Osteocyte (in vitro differentiated cells): ENCODE results near the gene SH3BP2. TPM values are rescaled to one million over a fixed set of nuclear protein-coding genes. Genes with fewer than 3 reads are reported as not detected.

ENCODE experiments used
- DNase-seq: peaks from one replicate; pipeline ENCODE4 v3.0.0; 2021; ENCODE audit warnings: mixed read lengths; ENCODE audit not compliant: unreplicated experiment; ENCODE audit errors: extremely low spot score
- H3K27ac Mint-ChIP-seq: one replicate; pipeline ENCODE4 v1.8.0; 2021; ENCODE audit warnings: mild to moderate bottlenecking, mixed read lengths; ENCODE audit not compliant: unreplicated experiment
- H3K27me3 Mint-ChIP-seq: one replicate; pipeline ENCODE4 v1.8.0; 2021; ENCODE audit warnings: mixed read lengths; ENCODE audit not compliant: unreplicated experiment
- H3K36me3 Mint-ChIP-seq: one replicate; pipeline ENCODE4 v1.8.0; 2021; ENCODE audit warnings: mixed read lengths; ENCODE audit not compliant: unreplicated experiment
- H3K4me1 Mint-ChIP-seq: one replicate; pipeline ENCODE4 v1.8.0; 2021; ENCODE audit warnings: mixed read lengths; ENCODE audit not compliant: unreplicated experiment
- H3K4me3 Mint-ChIP-seq: one replicate; pipeline ENCODE4 v1.8.0; 2021; ENCODE audit warnings: mild to moderate bottlenecking, moderate library complexity, mixed read lengths; ENCODE audit not compliant: unreplicated experiment
- H3K9me3 Mint-ChIP-seq: one replicate; pipeline ENCODE4 v1.8.0; 2021; ENCODE audit warnings: mixed read lengths; ENCODE audit not compliant: unreplicated experiment
- total RNA-seq: library from RNA; stranded (reverse); gene quantifications from 2 replicates; pipeline ENCODE4 v1.2.1, GENCODE V29; 2021
- TF ChIP-seq, protein P1 (sequence below): fragments of 200-600 bp; sonication (generic); IDR thresholded peaks from 2 replicates; pipeline ENCODE4 v1.5.0; 2021; ENCODE audit warnings: antibody characterized with exemption, mild to moderate bottlenecking, moderate library complexity

The SH3BP2 gene
- total RNA-seq, 1 donor from 2014 or later, result 110 TPM

DNA sequence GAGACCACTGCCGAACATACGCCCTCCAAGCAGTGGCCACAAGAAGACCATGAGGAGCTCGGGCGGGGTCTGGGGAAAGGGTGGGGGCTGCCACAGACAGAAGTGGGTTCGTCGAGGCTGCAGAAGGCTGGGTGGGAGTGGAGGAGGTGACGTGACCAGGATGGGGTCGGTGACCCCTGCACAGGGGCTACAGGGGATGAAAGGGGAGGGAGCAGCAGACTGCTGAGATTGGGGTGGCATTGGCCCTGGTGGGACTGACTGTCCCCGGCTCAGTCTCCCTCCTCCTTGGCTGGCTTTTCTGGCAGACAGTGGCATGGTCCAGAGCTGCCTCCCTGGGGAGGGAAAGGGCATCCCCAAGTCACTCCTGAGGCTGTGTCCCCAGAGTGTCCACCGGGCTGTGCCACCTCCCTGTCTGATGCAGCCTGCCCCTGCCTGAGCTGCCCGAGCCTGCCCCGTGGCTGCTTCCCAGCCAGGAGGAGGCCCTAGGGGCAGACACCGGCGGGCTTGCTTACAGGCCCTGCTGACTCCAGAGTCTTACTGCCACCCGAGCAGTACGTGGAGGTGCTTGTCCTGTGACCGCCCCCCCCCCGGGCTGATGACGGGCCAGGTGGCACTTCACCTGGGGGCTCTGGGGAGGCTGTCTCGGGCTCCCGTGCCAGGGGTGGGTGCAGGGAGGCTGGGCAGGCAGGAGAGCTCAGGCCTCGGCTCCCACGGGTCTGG, 7.2 kb downstream of the SH3BP2 start:
- TF ChIP-seq, protein P1, sequence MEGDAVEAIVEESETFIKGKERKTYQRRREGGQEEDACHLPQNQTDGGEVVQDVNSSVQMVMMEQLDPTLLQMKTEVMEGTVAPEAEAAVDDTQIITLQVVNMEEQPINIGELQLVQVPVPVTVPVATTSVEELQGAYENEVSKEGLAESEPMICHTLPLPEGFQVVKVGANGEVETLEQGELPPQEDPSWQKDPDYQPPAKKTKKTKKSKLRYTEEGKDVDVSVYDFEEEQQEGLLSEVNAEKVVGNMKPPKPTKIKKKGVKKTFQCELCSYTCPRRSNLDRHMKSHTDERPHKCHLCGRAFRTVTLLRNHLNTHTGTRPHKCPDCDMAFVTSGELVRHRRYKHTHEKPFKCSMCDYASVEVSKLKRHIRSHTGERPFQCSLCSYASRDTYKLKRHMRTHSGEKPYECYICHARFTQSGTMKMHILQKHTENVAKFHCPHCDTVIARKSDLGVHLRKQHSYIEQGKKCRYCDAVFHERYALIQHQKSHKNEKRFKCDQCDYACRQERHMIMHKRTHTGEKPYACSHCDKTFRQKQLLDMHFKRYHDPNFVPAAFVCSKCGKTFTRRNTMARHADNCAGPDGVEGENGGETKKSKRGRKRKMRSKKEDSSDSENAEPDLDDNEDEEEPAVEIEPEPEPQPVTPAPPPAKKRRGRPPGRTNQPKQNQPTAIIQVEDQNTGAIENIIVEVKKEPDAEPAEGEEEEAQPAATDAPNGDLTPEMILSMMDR, result no peak
- peak overlapping the region; percentile 88 for H3K27ac Mint-ChIP-seq
- peak overlapping the region; percentile 54 for H3K4me3 Mint-ChIP-seq
- H3K36me3 Mint-ChIP-seq, result peaks cover 2% of the 10 kb centered on the region
- H3K27me3 Mint-ChIP-seq, result no peaks in the 10 kb centered on the region
- H3K9me3 Mint-ChIP-seq, result no peaks in the 10 kb centered on the region
- peaks cover 72% of the 10 kb centered on the region for H3K4me1 Mint-ChIP-seq
- no peak for DNase-seq

DNA sequence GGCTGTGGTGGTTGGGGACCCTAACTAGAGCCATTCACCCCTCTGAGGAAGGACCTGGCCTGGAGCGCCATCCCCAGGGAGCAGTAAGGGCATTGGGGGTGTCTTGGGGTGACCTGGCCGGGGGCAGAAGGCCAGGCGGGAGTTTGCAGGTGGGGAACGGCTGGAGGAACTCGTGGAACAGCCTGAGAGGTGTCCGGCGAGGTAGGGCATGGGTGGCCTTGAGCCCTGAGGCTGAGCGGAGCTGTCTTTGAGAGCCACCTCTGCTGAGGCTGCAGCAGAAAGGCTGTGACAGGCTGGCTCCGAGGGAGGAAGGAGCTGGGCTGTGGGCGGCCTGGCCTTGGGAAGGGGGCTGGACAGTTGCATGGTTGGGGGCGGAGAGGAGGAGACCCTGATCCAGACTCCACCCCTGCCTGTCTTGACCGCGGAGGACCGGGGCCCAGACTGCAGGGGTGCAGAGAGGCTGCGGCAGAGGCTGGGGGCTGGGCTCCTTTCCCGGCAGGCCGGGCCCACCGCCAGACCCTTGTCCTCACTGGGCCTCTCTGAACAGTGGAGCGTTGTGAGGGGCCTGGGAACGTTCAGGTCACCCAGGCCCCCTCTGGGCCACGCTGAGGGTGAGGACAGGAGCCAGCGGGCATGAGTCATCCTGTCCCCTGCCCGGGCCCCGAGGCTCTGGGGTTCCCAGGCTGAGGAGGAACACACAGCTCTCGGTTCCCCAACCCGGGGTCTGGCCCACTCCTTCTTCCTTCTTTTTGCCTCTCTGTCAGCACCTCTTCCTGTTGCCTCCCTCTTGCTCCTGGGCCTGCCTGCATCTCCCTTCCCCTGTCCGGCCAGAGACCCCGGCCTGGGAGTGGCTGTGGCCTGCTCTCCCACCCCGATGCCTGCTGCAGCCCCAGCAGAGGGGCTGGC, 8.1 kb downstream of the SH3BP2 start:
- Mint-ChIP-seq H3K27ac (peak overlapping the region; percentile 88), H3K4me1 (peaks cover 71% of the 10 kb centered on the region), H3K4me3 (peak overlapping the region; percentile 54), H3K27me3 (no peaks in the 10 kb centered on the region), H3K9me3 (no peaks in the 10 kb centered on the region), H3K36me3 (peaks cover 2% of the 10 kb centered on the region)
- TF ChIP-seq, protein P1, result no peak
- no peak for DNase-seq

DNA sequence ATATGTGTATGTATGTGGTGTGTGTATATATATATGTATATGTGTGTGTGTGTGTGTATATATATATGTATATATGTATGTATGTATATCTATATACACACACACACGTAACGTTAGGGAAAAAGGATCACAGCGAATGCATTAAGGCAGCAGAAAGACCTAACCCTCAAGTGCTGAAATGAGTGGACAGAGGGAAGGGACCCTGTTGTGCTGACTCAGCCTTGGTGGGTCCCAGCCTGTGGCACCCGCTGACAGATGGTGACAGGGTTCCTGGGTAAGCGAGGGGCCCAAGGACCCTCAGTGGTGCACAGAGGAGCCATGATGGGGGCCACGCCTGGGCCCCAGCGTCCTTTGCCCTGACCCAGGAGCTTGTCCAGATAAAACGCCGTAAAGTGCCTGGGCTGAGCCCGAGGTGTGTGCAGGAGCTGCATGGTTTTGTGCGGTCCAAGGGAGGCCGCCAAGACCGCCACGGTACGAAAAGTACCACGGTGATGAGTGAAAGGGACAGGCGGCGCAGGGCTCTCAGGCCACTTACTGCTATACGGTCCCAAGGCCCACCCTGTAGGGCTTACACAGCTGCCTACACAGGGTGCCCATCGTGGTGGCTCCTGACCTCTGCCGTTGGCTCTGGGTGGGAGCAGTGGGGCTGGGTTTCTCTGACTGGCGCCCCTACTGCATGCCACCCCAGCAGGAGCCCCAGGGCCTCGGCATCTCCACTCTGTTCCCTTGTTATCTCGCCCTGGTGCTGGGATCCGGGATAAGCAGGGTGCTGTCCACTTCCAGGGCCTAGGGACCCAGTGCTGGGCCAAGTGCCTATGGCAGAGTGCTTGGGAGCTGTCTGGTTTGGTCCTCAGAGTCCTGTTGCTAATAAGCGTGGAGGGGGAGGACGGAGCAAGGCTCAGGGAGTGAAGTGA, 10.0 kb downstream of the SH3BP2 start:
- Mint-ChIP-seq H3K4me1 (peaks cover 63% of the 10 kb centered on the region), H3K4me3 (no peak overlapping the region), H3K9me3 (no peaks in the 10 kb centered on the region), H3K27me3 (no peaks in the 10 kb centered on the region), H3K27ac (no peak overlapping the region), H3K36me3 (peaks cover 11% of the 10 kb centered on the region)
- TF ChIP-seq, protein P1, result no peak
- no peak for DNase-seq

DNA sequence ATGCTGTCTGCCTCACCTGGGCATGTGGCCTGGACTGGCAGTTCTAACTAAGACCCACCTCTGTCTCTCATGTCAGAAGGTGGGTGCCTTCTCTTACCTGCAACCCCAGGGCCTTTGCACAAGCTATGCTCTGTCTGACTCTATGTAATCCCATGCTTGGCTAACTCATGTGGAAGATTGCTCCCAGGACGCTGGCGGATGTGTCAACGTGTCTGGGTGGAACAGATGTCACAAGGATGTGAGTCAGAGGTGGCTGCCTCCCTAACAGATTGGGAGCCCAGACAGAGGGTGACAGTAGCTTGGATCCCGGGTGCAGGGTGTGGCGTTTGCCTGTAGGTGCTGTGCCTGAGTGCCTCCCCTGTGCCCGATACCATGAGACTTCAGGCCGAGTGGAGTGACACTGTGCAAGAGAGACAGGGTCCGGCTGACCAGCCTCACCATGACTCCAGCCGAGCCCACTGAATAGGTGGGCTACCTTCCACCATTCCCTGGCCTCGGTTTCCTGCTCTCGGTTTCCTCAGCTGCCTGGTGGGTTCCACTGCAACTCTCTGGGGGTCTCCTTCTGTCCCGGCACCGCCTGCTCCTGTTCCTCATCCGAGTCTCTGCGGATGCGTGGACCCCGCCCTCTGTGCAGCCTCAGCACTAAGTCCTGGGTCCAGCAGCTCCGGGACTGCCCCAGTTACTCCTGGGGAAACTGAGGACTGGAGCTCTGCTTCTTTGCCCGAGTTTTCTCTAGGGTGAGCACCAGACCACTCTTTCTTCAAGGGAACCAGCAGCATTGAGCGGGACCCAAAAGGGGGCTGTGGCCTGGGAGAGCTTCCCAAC, 11.0 kb downstream of the SH3BP2 start:
- peaks cover 10% of the 10 kb centered on the region for H3K36me3 Mint-ChIP-seq
- no peak overlapping the region for H3K4me3 Mint-ChIP-seq
- H3K27me3 Mint-ChIP-seq, result no peaks in the 10 kb centered on the region
- H3K27ac Mint-ChIP-seq, result no peak overlapping the region
- H3K9me3 Mint-ChIP-seq, result no peaks in the 10 kb centered on the region
- TF ChIP-seq, protein P1, result no peak
- H3K4me1 Mint-ChIP-seq, result peaks cover 54% of the 10 kb centered on the region
- no peak for DNase-seq
